Transverse colon (tissue), 4 donors: ENCODE measurements around the gene SLC17A6.

Source experiments
- CTCF ChIP-seq, 5 experiments: fragments of 200-600 bp in 3 of 5; fragments of 450-650 bp in 2 of 5; sonication (generic) in 3 of 5; IDR thresholded peaks; 1 replicate in 2 of 5; 2 replicates in 3 of 5; pipeline ENCODE4 v1.5.1; 2016 to 2017; ENCODE audit warnings: antibody characterized with exemption in 5 of 5, inconsistent platforms in 3 of 5, mild to moderate bottlenecking in 2 of 5, moderate library complexity in 1 of 5
- EP300 ChIP-seq: sonication (generic); formaldehyde crosslinking; IDR thresholded peaks from one replicate; pipeline ENCODE4 v1.6.1; 2017; ENCODE audit warnings: antibody characterized with exemption, low read depth
- POLR2A ChIP-seq: fragments of 450-650 bp; IDR thresholded peaks from one replicate; pipeline ENCODE4 v1.6.1; 2016; ENCODE audit warnings: antibody characterized with exemption, mild to moderate bottlenecking, moderate library complexity
- POLR2AphosphoS5 ChIP-seq, 3 donors: sonication (generic); formaldehyde crosslinking; IDR thresholded peaks; one replicate each; pipeline ENCODE4 v1.6.1; 2016; ENCODE audit warnings: antibody characterized with exemption in 3 of 3

- TF ChIP-seq POLR2A (no peak), CTCF (IDR thresholded peaks at IDR 0.05) (no peak), EP300 (no peak), POLR2AphosphoS5 (IDR thresholded peaks at IDR 0.05) (no peak)
Observed at GRCh38 chr11:22347857-22348487, 9.8 kb downstream of the SLC17A6 start.
